HG02885 (cell line): ENCODE measurements around the gene ATP6V1C2.

ENCODE experiments used
- ATAC-seq: cut with Tn5 transposase; IDR thresholded peaks from one replicate; pipeline ENCODE4 v1.9.1; 2021; ENCODE audit warnings: mild to moderate bottlenecking; ENCODE audit not compliant: unreplicated experiment, poor library complexity

ATP6V1C2 gene

DNA sequence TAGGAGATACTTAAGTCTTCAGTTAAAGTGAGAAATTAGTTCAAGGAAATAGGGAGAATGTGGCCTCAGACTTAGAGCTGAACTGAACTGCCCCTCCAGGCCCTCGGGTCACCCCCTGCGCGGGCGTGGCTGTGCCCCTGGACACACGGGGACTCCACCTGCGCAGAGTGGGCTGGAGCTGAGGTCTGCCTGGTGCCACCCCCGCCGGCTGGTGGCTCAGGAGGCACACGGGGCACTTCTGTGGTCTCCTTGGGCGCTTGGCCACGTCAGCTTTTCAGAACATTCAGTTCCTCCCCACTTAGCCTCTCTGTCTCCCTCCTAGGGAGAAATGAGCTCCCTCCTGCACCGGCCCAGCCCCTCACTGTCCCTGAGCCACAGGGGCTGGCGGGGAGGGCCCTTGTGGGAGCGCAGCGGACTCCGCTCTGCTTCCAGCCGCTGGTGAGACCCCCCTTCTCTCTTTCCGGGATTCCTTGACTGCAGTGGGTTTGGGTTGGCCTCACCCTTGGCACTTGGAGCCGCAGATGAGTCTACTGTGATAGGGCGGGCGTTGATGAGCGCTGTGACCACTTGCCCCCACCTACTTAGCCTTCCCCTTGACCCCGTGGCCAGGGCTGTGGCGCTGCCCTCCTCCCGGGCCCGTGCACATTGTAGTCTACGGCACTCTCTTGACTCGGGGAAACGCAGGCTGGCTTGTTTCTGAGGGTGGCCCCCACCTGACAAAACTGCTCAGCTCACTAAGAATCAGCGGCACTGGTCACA is 109.4 kb downstream of the ATP6V1C2 start:
- ATAC-seq: no peak

- ATAC-seq: no peak
Measured at GRCh38 chr2:10831400-10831985, 110.1 kb downstream of the ATP6V1C2 start.

DNA sequence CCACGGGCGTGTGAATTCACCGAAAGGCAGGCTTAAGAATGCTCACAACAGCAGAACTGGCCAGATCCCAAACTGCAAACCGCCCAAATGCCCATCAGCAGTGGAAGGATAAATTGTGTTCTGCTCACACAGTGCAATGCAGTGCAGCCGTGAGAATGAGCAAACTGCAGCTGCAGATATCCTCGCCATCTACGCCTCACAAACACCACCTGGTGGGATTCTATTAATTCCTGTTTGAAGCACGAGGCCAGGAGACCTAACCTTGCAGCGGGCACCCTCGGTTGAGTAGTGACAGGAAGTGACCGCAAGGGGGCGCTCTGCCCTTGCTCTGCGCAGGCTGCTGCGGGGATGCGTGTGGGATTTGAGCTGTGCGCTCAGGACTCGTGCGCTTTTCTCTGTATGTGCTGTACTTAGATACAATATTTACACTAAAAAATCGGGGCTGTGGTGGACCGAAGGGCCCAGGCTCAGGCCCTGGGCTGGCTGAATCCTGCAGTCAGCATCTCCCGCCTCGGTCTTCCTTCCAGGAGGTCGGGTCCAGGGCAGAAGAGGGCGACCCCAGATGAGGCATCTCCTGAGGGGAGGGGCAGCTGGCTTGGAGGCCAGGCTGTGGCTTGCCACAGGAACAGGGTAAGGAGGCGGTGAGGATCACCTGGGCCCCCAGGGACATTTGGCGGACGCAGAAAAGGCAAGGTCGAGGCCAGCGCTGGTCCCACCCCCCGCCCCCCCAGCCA is 110.9 kb downstream of the ATP6V1C2 start:
- peak; percentile 79 for ATAC-seq

- ATAC-seq: no peak
Measured at GRCh38 chr2:10833021-10833420, 111.6 kb downstream of the ATP6V1C2 start.

DNA sequence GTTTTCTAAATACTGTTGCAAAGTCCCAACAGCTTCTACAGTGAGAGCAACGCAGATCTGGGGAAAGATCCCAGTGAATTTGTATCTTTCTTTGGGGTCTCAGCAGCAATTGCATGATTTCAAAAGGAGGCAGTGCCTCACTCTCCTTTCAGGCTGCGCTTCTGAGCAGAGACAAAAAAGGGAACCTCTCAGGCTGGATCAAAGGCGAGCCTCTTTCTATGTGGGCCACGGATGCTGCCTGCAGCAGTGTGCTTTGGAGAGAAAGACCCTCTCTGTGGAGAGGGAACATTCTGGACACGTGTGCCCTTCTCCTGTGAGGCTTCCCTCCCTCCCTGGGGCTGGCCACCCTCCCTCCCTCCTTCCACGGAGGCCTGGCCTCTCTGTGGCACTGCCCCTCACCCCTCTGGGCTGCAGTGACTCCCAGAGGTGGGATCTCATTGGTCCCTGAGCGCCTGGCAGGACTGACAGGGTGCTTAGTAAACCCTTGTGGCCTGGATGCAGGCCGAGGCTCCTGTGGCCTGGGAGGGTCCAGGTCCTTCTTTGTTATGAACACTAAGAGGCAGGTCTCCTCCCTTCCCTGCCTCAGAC is 112.7 kb downstream of the ATP6V1C2 start:
- no peak for ATAC-seq
